ENCODE results near the gene RETREG3.

- no peak for TF ChIP-seq SMC3 (conservative IDR thresholded peaks at IDR 0.05; ENCODE audit: poor library complexity)
- TF ChIP-seq EZH2 (IDR thresholded peaks at IDR 0.05; ENCODE audit: borderline replicate concordance, insufficient read depth, low read length, poor library complexity, severe bottlenecking): no peak
- no peak for TF ChIP-seq CTCF (IDR thresholded peaks at IDR 0.05; ENCODE audit: poor library complexity, severe bottlenecking)
- no peak for TF ChIP-seq RAD21 (conservative IDR thresholded peaks at IDR 0.05)
- TF ChIP-seq MXI1 (conservative IDR thresholded peaks at IDR 0.05; ENCODE audit: poor library complexity, severe bottlenecking): no peak
These were observed 27.4 kb downstream of the RETREG3 start for GRCh38 chr17:42581744-42582270.

All from neural cell (in vitro differentiated cells).